GM23248 (cell line): ENCODE measurements around the gene RALGAPB. TPM values are rescaled to one million over a fixed set of nuclear protein-coding genes. Genes with fewer than 3 reads are reported as not detected.

Source experiments
- DNase-seq: peaks from one replicate; pipeline ENCODE4 v3.0.0-alpha.2; 2015
- H2AFZ ChIP-seq: fragments of 200-600 bp; sonication (generic); 2 replicates; pipeline ENCODE4 v1.6.1; 2016; ENCODE audit warnings: antibody characterized with exemption
- H3F3A ChIP-seq: fragments of 200-600 bp; sonication (generic); 2 replicates; pipeline ENCODE4 v1.6.1; 2016; ENCODE audit warnings: mild to moderate bottlenecking, antibody characterized with exemption, mixed run types; ENCODE audit not compliant: insufficient read depth
- H3K27ac ChIP-seq: fragments of 200-600 bp; sonication (generic); 2 replicates; pipeline ENCODE4 v1.5.1; 2016; ENCODE audit warnings: mild to moderate bottlenecking
- H3K27me3 ChIP-seq: fragments of 200-600 bp; sonication (generic); replicated peaks from 2 replicates; pipeline ENCODE4 v1.6.1; 2016; ENCODE audit warnings: mild to moderate bottlenecking; ENCODE audit not compliant: insufficient read depth
- H3K36me3 ChIP-seq: fragments of 200-600 bp; sonication (generic); 2 replicates; pipeline ENCODE4 v1.6.1; 2016; ENCODE audit warnings: low read depth, mild to moderate bottlenecking
- H3K4me1 ChIP-seq: fragments of 200-600 bp; sonication (generic); 2 replicates; pipeline ENCODE4 v1.6.1; 2016; ENCODE audit warnings: mild to moderate bottlenecking; ENCODE audit not compliant: insufficient read depth
- H3K4me2 ChIP-seq: fragments of 200-600 bp; sonication (generic); one replicate; pipeline ENCODE4 v1.6.1; 2016; ENCODE audit warnings: mild to moderate bottlenecking; ENCODE audit not compliant: unreplicated experiment
- H3K4me3 ChIP-seq: fragments of 200-600 bp; sonication (generic); 2 replicates; pipeline ENCODE4 v1.5.1; 2016; ENCODE audit warnings: mild to moderate bottlenecking
- H3K79me2 ChIP-seq: fragments of 200-600 bp; sonication (generic); 2 replicates; pipeline ENCODE4 v1.6.1; 2016; ENCODE audit warnings: mild to moderate bottlenecking; ENCODE audit not compliant: insufficient read depth
- H3K9ac ChIP-seq: fragments of 200-600 bp; sonication (generic); 2 replicates; pipeline ENCODE4 v1.6.1; 2016; ENCODE audit warnings: mild to moderate bottlenecking
- H3K9me2 ChIP-seq: fragments of 200-600 bp; sonication (generic); 2 replicates; pipeline ENCODE4 v1.6.1; 2016; ENCODE audit warnings: mixed run types, mild to moderate bottlenecking, moderate library complexity; ENCODE audit not compliant: insufficient read depth
- H3K9me3 ChIP-seq: fragments of 200-600 bp; sonication (generic); one replicate; pipeline ENCODE4 v1.6.1; 2017; ENCODE audit warnings: low read depth
- H4K20me1 ChIP-seq: fragments of 200-600 bp; sonication (generic); 2 replicates; pipeline ENCODE4 v1.6.0; 2016; ENCODE audit not compliant: insufficient read depth
- EZH2 ChIP-seq: fragments of 200-600 bp; sonication (generic); IDR thresholded peaks from 2 replicates; pipeline ENCODE4 v1.6.1; 2018; ENCODE audit warnings: antibody characterized with exemption, mild to moderate bottlenecking; ENCODE audit not compliant: insufficient read depth, poor library complexity, severe bottlenecking
- EZH2phosphoT487 ChIP-seq: fragments of 200-600 bp; sonication (generic); IDR thresholded peaks from 2 replicates; pipeline ENCODE4 v1.6.1; 2018; ENCODE audit warnings: antibody characterized with exemption, moderate library complexity, mild to moderate bottlenecking, low read depth; ENCODE audit not compliant: insufficient read depth
- WGBS, 2 experiments: methylation state at CpG; one replicate each; pipeline ENCODE4 v1.1.6; 2015 to 2017; ENCODE audit warnings: low lambda C conversion rate in 2 of 2, low coverage in 1 of 2; ENCODE audit errors: missing lambda C conversion rate in 2 of 2; 5-methylcytosine and 5-hydroxymethylcytosine counted together
- in situ Hi-C: fragments of 300-500 bp; cut with MboI; formaldehyde crosslinking; loops from 2 replicates; pipeline ENCODE4 v1.15.0; 2020
- polyA plus RNA-seq: library from polyadenylated mRNA; unstranded; fragments of >200 nt; fragmentation: Nextera tagmentation; extraction: Ambion mirVana; gene quantifications from 2 replicates; pipeline ENCODE4 v1.2.1, GENCODE V29; 2016
- total RNA-seq: library from RNA; depleted of rRNA; stranded (reverse); fragments of >200 nt; shearing (Covaris generic); gene quantifications from 2 replicates; pipeline ENCODE4 v1.2.3, GENCODE V29; 2014

The RALGAPB gene
- total and polyA plus RNA-seq, 2 experiments from 2014 or later: 9.8 to 20.2 TPM

DNA sequence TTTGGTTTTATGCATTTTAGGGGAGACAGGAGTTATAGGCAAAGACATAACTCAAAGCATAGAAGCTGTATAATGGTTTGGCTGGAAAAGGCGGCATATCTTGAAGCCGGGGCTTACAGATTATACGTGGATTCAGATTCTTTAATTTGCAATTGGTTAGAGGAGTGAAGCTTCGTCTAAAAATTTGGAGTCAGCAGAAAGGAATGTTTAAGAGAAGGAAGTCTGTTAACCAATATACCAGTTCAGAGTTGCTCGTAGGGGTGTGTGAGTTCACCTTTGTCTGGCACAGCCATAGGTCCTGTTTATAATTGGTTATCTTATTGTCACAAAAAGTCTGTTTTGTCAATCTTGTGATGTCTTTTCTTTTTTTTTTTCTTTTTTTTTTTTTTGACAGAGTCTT is 137.9 kb downstream of the RALGAPB start:
- no peaks in the 10 kb centered on the region for H3K79me2 ChIP-seq
- no peak overlapping the region for H2AFZ ChIP-seq
- H3K27ac ChIP-seq: no peak overlapping the region
- no peaks in the 10 kb centered on the region for H3K4me1 ChIP-seq
- WGBS, 2 experiments: 54 to 62% methylated on average over 5 of the region's 5 CpGs
- TF ChIP-seq EZH2 (no peak), EZH2phosphoT487 (no peak)
- no peak overlapping the region for H3K9ac ChIP-seq
- in situ Hi-C loops: no loop called here
- DNase-seq: peak; percentile 26
- no peaks in the 10 kb centered on the region for H4K20me1 ChIP-seq
- H3K4me3 ChIP-seq: no peak overlapping the region
- no peaks in the 10 kb centered on the region for H3F3A ChIP-seq
- no peaks in the 10 kb centered on the region for H3K9me3 ChIP-seq
- H3K9me2 ChIP-seq: no peaks in the 10 kb centered on the region
- no peaks in the 10 kb centered on the region for H3K36me3 ChIP-seq
- H3K27me3 ChIP-seq: peaks cover 29% of the 10 kb centered on the region
- no peak overlapping the region for H3K4me2 ChIP-seq

DNA sequence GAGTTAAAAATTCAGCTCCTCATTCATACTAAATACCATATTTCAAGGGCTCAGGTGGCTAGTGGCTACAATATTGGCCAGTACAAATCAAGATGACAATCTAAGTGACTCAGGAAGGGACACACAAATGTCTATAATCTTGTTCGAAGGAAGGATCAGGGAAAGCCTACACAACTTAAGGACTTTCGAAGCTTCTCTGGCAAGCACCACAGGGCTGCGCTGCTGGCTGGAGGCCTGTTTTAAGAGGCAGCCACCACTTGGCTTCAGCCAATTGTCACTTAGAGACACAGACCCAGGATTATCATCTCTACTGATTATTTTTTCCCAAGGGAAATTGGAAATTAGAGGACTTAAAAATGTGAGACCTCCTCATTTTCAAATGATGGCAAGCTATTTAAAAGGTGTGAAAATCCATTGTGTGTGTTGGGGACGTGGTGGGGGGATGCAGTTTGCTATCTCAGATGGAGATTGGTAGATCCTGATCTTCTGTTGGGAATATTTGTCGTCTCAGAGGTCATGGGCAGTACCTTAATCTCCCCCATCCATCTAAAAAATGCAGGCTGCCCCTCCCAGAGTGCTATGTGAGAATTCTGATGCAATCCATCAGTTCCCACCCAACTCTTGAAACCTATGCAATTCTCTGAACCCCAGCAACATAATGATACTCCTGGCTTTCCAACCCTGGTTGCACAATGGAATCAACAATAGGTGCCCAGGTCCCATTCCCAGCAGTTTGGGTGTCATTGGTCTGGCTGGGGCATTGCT is 140.3 kb downstream of the RALGAPB start:
- Histone ChIP-seq H3K27me3 (peaks cover 11% of the 10 kb centered on the region), H3K4me3 (no peak overlapping the region), H4K20me1 (no peaks in the 10 kb centered on the region), H2AFZ (no peak overlapping the region), H3K4me2 (no peak overlapping the region), H3K9ac (no peak overlapping the region), H3K27ac (no peak overlapping the region), H3K9me3 (no peaks in the 10 kb centered on the region), H3F3A (no peaks in the 10 kb centered on the region), H3K4me1 (no peaks in the 10 kb centered on the region), H3K9me2 (no peaks in the 10 kb centered on the region), H3K36me3 (no peaks in the 10 kb centered on the region), H3K79me2 (no peaks in the 10 kb centered on the region)
- TF ChIP-seq EZH2phosphoT487: no peak
- no peak for TF ChIP-seq EZH2
- 40 to 47% methylated on average over 5 of the region's 5 CpGs for WGBS, 2 experiments
- DNase-seq: no peak
- in situ Hi-C loops: no loop called here

DNA sequence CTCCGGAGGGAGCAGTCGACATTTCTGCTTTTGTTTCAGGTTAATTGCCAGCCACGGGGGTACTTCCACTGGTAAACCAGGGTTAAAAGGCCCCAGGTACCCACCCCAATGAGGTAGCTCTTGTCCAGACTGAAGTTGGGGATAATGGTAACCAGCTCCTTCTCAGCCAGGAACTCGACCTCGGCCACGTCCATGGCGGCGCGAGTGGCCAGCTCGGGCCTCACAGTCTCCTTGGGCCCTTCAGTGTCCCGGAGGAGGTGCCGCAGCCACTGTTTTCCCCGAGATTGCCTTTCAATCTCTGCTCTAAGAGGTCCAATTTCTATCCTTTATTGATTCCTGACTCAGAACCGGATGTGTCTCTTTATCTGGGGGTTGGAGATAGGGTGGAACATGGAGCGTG is 142.6 kb downstream of the RALGAPB start:
- in situ Hi-C loops: no loop called here
- Histone ChIP-seq H3F3A (no peaks in the 10 kb centered on the region), H3K36me3 (no peaks in the 10 kb centered on the region), H3K27ac (no peak overlapping the region), H3K9me3 (no peaks in the 10 kb centered on the region), H4K20me1 (no peaks in the 10 kb centered on the region), H3K27me3 (peaks cover 23% of the 10 kb centered on the region), H3K4me2 (no peak overlapping the region), H2AFZ (no peak overlapping the region), H3K79me2 (no peaks in the 10 kb centered on the region), H3K9me2 (no peaks in the 10 kb centered on the region), H3K4me1 (no peaks in the 10 kb centered on the region), H3K9ac (no peak overlapping the region), H3K4me3 (no peak overlapping the region)
- no peak for TF ChIP-seq EZH2
- TF ChIP-seq EZH2phosphoT487: no peak
- 64 to 69% methylated on average over 14 to 15 of the region's 15 CpGs for WGBS, 2 experiments
- no peak for DNase-seq

- no peak overlapping the region for H2AFZ ChIP-seq
- no peak for DNase-seq
- in situ Hi-C loops: no loop called here
- 79 to 82% methylated on average over 4 of the region's 4 CpGs for WGBS, 2 experiments
- no peak for TF ChIP-seq EZH2
- TF ChIP-seq EZH2phosphoT487: no peak
- no peaks in the 10 kb centered on the region for H4K20me1 ChIP-seq
- peaks cover 32% of the 10 kb centered on the region for H3K27me3 ChIP-seq
- H3K4me2 ChIP-seq: no peak overlapping the region
- H3K27ac ChIP-seq: no peak overlapping the region
- no peaks in the 10 kb centered on the region for H3K9me3 ChIP-seq
- no peaks in the 10 kb centered on the region for H3F3A ChIP-seq
- H3K79me2 ChIP-seq: no peaks in the 10 kb centered on the region
- H3K4me3 ChIP-seq: no peak overlapping the region
- no peaks in the 10 kb centered on the region for H3K36me3 ChIP-seq
- no peaks in the 10 kb centered on the region for H3K9me2 ChIP-seq
- no peaks in the 10 kb centered on the region for H3K4me1 ChIP-seq
- H3K9ac ChIP-seq: no peak overlapping the region
These were observed 143.8 kb downstream of the RALGAPB start for GRCh38 chr20:38616457-38616856.
